DND-41 (cell line): Measurements from ENCODE around the gene DNAJC15.
"Not testable (repeated sequence)": the region's sequence is repeated elsewhere in the genome, so short reads cannot be mapped to it uniquely, and the experiment has no call there.

Experiments used
- EZH2 ChIP-seq: IDR thresholded peaks from 3 replicates; pipeline ENCODE4 v1.6.1; 2012; ENCODE audit warnings: borderline replicate concordance, low read depth, mild to moderate bottlenecking, moderate library complexity, low read length, inconsistent platforms; ENCODE audit not compliant: severe bottlenecking
- TF ChIP-seq, protein P1 (sequence below): IDR thresholded peaks from 2 replicates; pipeline ENCODE4 v1.5.1; 2012; ENCODE audit warnings: borderline replicate concordance, low read length, moderate library complexity, mild to moderate bottlenecking; ENCODE audit not compliant: poor library complexity, severe bottlenecking; ENCODE audit errors: extremely low read depth

DNA sequence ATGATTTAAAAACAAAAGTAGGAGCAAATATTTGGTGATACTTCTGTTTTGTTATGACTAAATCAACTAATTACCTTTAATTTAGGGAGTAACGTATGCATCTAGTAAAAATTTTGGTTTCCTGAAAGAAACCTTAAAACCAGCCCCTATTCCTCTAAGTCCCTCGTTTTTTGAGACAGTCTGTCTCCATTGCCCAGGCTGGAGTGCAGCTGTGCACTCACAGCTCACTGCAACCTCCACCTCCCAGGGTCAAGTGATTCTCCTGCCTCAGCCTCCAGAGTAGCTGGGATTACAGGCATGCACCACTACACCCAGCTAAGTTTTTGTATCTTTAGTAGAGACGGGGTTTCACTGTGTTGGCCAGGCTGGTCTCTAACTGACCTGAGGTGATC lies 52.1 kb downstream of the DNAJC15 start:
- TF ChIP-seq, protein P1, sequence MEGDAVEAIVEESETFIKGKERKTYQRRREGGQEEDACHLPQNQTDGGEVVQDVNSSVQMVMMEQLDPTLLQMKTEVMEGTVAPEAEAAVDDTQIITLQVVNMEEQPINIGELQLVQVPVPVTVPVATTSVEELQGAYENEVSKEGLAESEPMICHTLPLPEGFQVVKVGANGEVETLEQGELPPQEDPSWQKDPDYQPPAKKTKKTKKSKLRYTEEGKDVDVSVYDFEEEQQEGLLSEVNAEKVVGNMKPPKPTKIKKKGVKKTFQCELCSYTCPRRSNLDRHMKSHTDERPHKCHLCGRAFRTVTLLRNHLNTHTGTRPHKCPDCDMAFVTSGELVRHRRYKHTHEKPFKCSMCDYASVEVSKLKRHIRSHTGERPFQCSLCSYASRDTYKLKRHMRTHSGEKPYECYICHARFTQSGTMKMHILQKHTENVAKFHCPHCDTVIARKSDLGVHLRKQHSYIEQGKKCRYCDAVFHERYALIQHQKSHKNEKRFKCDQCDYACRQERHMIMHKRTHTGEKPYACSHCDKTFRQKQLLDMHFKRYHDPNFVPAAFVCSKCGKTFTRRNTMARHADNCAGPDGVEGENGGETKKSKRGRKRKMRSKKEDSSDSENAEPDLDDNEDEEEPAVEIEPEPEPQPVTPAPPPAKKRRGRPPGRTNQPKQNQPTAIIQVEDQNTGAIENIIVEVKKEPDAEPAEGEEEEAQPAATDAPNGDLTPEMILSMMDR, result not testable (repeated sequence)
- TF ChIP-seq EZH2, result not testable (repeated sequence)
